Astrocyte (in vitro differentiated cells and primary cell): ENCODE measurements around the gene ZBTB46. TPM values are rescaled to one million over a fixed set of nuclear protein-coding genes. Genes with fewer than 3 reads are reported as not detected.
A peak's percentile ranks its signal among the peaks of the same experiment; 100 is the strongest.

Source experiments
- DNase-seq: peaks from one replicate; pipeline ENCODE4 v3.0.0-alpha.2; 2010; ENCODE audit warnings: low read depth
- FAIRE-seq: peaks from 2 replicates; lab custom pipeline; 2011; peaks lifted over from hg19 to GRCh38; lab: Jason Lieb, UNC
- H2AFZ ChIP-seq: 2 replicates; pipeline ENCODE4 v1.6.0; 2012; ENCODE audit warnings: low read depth, low read length, inconsistent platforms
- H3K27ac ChIP-seq: 2 replicates; pipeline ENCODE4 v1.5.1; 2011; ENCODE audit warnings: low read depth, low read length, inconsistent platforms
- H3K27me3 ChIP-seq: 2 replicates; pipeline ENCODE4 v1.6.0; 2011; ENCODE audit warnings: low read length, inconsistent platforms; ENCODE audit not compliant: insufficient read depth
- H3K36me3 ChIP-seq: 2 replicates; pipeline ENCODE4 v1.5.1; 2011; ENCODE audit warnings: low read length, inconsistent platforms; ENCODE audit not compliant: insufficient read depth
- H3K4me1 ChIP-seq: 2 replicates; pipeline ENCODE4 v1.5.1; 2011; ENCODE audit warnings: low read length, inconsistent platforms; ENCODE audit not compliant: insufficient read depth
- H3K4me2 ChIP-seq: 2 replicates; pipeline ENCODE4 v1.6.0; 2012; ENCODE audit warnings: low read length, inconsistent platforms
- H3K4me3 ChIP-seq: 2 replicates; pipeline ENCODE4 v1.5.1; 2011; ENCODE audit warnings: low read depth, mild to moderate bottlenecking, low read length, inconsistent platforms; ENCODE audit not compliant: insufficient read depth
- H3K79me2 ChIP-seq: 2 replicates; pipeline ENCODE4 v1.6.0; 2012; ENCODE audit warnings: mild to moderate bottlenecking, low read length, inconsistent platforms; ENCODE audit not compliant: insufficient read depth
- H3K9ac ChIP-seq: 2 replicates; pipeline ENCODE4 v1.6.0; 2012; ENCODE audit warnings: mild to moderate bottlenecking, low read length, inconsistent platforms
- H3K9me3 ChIP-seq: 2 replicates; pipeline ENCODE4 v1.5.1; 2012; ENCODE audit warnings: low read depth, mild to moderate bottlenecking, low read length, inconsistent platforms; ENCODE audit not compliant: insufficient read depth
- H4K20me1 ChIP-seq: 2 replicates; pipeline ENCODE4 v1.6.0; 2012; ENCODE audit warnings: low read length, inconsistent platforms; ENCODE audit not compliant: insufficient read depth
- H3K27ac Mint-ChIP-seq: one replicate; pipeline ENCODE4 v1.8.0; 2021; ENCODE audit warnings: mild to moderate bottlenecking, mixed read lengths; ENCODE audit not compliant: unreplicated experiment
- H3K27me3 Mint-ChIP-seq: one replicate; pipeline ENCODE4 v1.8.0; 2021; ENCODE audit warnings: low read depth, mixed read lengths; ENCODE audit not compliant: unreplicated experiment
- H3K36me3 Mint-ChIP-seq: one replicate; pipeline ENCODE4 v1.8.0; 2021; ENCODE audit warnings: low read depth, mixed read lengths; ENCODE audit not compliant: unreplicated experiment
- H3K4me1 Mint-ChIP-seq: one replicate; pipeline ENCODE4 v1.8.0; 2021; ENCODE audit warnings: low read depth, mixed read lengths; ENCODE audit not compliant: unreplicated experiment
- H3K4me3 Mint-ChIP-seq: one replicate; pipeline ENCODE4 v1.8.0; 2021; ENCODE audit warnings: mild to moderate bottlenecking, moderate library complexity, mixed read lengths; ENCODE audit not compliant: unreplicated experiment
- H3K9me3 Mint-ChIP-seq: one replicate; pipeline ENCODE4 v1.8.0; 2021; ENCODE audit warnings: mild to moderate bottlenecking, mixed read lengths; ENCODE audit not compliant: unreplicated experiment
- EZH2 ChIP-seq: IDR thresholded peaks from 2 replicates; pipeline ENCODE4 v1.6.1; 2012; ENCODE audit warnings: mild to moderate bottlenecking, low read length, inconsistent platforms; ENCODE audit not compliant: insufficient read depth
- total RNA-seq: library from RNA; stranded (reverse); gene quantifications from 2 replicates; pipeline ENCODE4 v1.2.1, GENCODE V29; 2021
- TF ChIP-seq, protein P1 (sequence below): IDR thresholded peaks from 2 replicates; pipeline ENCODE4 v1.5.1; 2011; ENCODE audit warnings: low read depth, mild to moderate bottlenecking, inconsistent platforms, low read length, moderate library complexity; ENCODE audit not compliant: insufficient read depth

Gene ZBTB46
- total RNA-seq, 1 donor from 2014 or later = 13.9 TPM

GRCh38 chr20:63698739-63699465 lies 132.2 kb downstream of the ZBTB46 start:
- H3K9ac ChIP-seq = peak overlapping the region; percentile 72
- H4K20me1 ChIP-seq = no peaks in the 10 kb centered on the region
- peaks cover 36% of the 10 kb centered on the region for H3K4me1 ChIP-seq
- Mint-ChIP-seq H3K27ac (peak overlapping the region; percentile 78), H3K4me3 (no peak overlapping the region), H3K36me3 (peaks cover 2% of the 10 kb centered on the region), H3K4me1 (peaks cover 6% of the 10 kb centered on the region), H3K9me3 (no peaks in the 10 kb centered on the region), H3K27me3 (no peaks in the 10 kb centered on the region)
- no peaks in the 10 kb centered on the region for H3K27me3 ChIP-seq
- H3K79me2 ChIP-seq = peaks cover 21% of the 10 kb centered on the region
- H3K4me2 ChIP-seq = peak overlapping the region; percentile 82
- DNase-seq (peak; percentile 86), FAIRE-seq (peak; percentile 45)
- no peaks in the 10 kb centered on the region for H3K36me3 ChIP-seq
- TF ChIP-seq EZH2 = no peak
- no peak overlapping the region for H3K4me3 ChIP-seq
- H3K9me3 ChIP-seq = no peaks in the 10 kb centered on the region
- H2AFZ ChIP-seq = no peak overlapping the region
- H3K27ac ChIP-seq = peak overlapping the region; percentile 87

DNA sequence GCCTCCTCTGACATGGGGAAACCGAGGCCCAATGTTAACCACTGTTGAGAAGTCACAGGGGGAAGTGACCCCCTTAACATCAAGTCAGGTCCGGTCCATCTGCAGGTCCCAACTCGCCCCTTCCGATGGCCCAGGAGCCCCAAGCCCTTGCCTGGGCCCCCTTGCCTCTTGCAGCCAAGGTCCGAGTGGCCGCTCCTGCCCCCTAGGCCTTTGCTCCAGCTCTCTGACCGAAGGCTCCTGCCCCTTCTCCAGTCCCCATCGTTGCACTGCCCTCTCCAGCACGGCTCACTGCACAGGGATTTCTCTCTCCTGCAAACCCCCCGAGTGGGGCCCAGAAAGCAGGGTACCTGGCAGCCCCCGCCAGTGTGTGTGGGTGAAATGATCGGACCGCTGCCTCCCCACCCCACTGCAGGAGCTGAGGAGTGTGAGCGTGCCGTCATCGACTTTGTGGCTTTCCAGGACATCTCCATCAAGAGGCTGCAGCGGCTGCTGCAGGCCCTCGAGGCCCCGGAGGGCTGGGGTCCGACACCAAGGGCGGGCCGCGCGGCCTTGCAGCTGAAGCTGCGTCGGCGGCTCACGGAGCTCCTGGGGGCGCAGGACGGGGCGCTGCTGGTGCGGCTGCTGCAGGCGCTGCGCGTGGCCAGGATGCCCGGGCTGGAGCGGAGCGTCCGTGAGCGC lies 133.1 kb downstream of the ZBTB46 start:
- Histone ChIP-seq H3K27me3 (no peaks in the 10 kb centered on the region), H3K4me1 (peaks cover 36% of the 10 kb centered on the region), H4K20me1 (no peaks in the 10 kb centered on the region), H3K4me2 (peak overlapping the region; percentile 82), H3K36me3 (no peaks in the 10 kb centered on the region), H3K4me3 (no peak overlapping the region), H2AFZ (no peak overlapping the region), H3K9ac (peak overlapping the region; percentile 58), H3K9me3 (no peaks in the 10 kb centered on the region), H3K79me2 (peaks cover 19% of the 10 kb centered on the region), H3K27ac (peak overlapping the region; percentile 87)
- H3K27me3 Mint-ChIP-seq = no peaks in the 10 kb centered on the region
- DNase-seq (no peak), FAIRE-seq (no peak)
- TF ChIP-seq EZH2 = no peak
- TF ChIP-seq, protein P1, sequence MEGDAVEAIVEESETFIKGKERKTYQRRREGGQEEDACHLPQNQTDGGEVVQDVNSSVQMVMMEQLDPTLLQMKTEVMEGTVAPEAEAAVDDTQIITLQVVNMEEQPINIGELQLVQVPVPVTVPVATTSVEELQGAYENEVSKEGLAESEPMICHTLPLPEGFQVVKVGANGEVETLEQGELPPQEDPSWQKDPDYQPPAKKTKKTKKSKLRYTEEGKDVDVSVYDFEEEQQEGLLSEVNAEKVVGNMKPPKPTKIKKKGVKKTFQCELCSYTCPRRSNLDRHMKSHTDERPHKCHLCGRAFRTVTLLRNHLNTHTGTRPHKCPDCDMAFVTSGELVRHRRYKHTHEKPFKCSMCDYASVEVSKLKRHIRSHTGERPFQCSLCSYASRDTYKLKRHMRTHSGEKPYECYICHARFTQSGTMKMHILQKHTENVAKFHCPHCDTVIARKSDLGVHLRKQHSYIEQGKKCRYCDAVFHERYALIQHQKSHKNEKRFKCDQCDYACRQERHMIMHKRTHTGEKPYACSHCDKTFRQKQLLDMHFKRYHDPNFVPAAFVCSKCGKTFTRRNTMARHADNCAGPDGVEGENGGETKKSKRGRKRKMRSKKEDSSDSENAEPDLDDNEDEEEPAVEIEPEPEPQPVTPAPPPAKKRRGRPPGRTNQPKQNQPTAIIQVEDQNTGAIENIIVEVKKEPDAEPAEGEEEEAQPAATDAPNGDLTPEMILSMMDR = no peak
- peaks cover 6% of the 10 kb centered on the region for H3K4me1 Mint-ChIP-seq
- peak overlapping the region; percentile 40 for H3K4me3 Mint-ChIP-seq
- no peaks in the 10 kb centered on the region for H3K9me3 Mint-ChIP-seq
- peaks cover 2% of the 10 kb centered on the region for H3K36me3 Mint-ChIP-seq
- no peak overlapping the region for H3K27ac Mint-ChIP-seq

DNA sequence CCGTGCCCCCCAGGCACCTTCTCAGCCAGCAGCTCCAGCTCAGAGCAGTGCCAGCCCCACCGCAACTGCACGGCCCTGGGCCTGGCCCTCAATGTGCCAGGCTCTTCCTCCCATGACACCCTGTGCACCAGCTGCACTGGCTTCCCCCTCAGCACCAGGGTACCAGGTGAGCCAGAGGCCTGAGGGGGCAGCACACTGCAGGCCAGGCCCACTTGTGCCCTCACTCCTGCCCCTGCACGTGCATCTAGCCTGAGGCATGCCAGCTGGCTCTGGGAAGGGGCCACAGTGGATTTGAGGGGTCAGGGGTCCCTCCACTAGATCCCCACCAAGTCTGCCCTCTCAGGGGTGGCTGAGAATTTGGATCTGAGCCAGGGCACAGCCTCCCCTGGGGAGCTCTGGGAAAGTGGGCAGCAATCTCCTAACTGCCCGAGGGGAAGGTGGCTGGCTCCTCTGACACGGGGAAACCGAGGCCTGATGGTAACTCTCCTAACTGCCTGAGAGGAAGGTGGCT lies 133.7 kb downstream of the ZBTB46 start:
- Histone ChIP-seq H3K79me2 (peaks cover 14% of the 10 kb centered on the region), H2AFZ (no peak overlapping the region), H3K4me3 (peak overlapping the region; percentile 48), H4K20me1 (no peaks in the 10 kb centered on the region), H3K36me3 (no peaks in the 10 kb centered on the region), H3K9me3 (no peaks in the 10 kb centered on the region), H3K4me1 (peaks cover 36% of the 10 kb centered on the region), H3K4me2 (peak overlapping the region; percentile 82), H3K27ac (no peak overlapping the region), H3K9ac (peak overlapping the region; percentile 58), H3K27me3 (no peaks in the 10 kb centered on the region)
- Mint-ChIP-seq H3K4me3 (no peak overlapping the region), H3K9me3 (no peaks in the 10 kb centered on the region), H3K36me3 (peaks cover 4% of the 10 kb centered on the region), H3K27me3 (no peaks in the 10 kb centered on the region), H3K4me1 (peaks cover 6% of the 10 kb centered on the region), H3K27ac (no peak overlapping the region)
- DNase-seq (no peak), FAIRE-seq (no peak)
- no peak for TF ChIP-seq EZH2
- TF ChIP-seq, protein P1 = no peak
